Measurements from ENCODE around the gene DNM3.

DNM3 gene

GRCh38 chr1:171869097-171869496 lies 27.8 kb downstream of the DNM3 start:
- no peak for DNase-seq (ENCODE audit: low read depth)

GRCh38 chr1:171871848-171872247 lies 30.6 kb downstream of the DNM3 start:
- no peak for DNase-seq (ENCODE audit: low read depth)

- DNase-seq (ENCODE audit: low read depth) = no peak
Observed at GRCh38 chr1:171872430-171872829, 31.1 kb downstream of the DNM3 start.

- no peak for DNase-seq (ENCODE audit: low read depth)
Observed at GRCh38 chr1:171873664-171874063, 32.4 kb downstream of the DNM3 start.

GRCh38 chr1:171877701-171878100 lies 36.4 kb downstream of the DNM3 start:
- no peak for DNase-seq (ENCODE audit: low read depth)

GRCh38 chr1:171879556-171879955 lies 38.3 kb downstream of the DNM3 start:
- DNase-seq (ENCODE audit: low read depth) = no peak

- DNase-seq (ENCODE audit: low read depth) = no peak
Observed at GRCh38 chr1:171881442-171881841, 40.1 kb downstream of the DNM3 start.

GRCh38 chr1:171883849-171884248 lies 42.6 kb downstream of the DNM3 start:
- no peak for DNase-seq (ENCODE audit: low read depth)

GRCh38 chr1:171884475-171884874 lies 43.2 kb downstream of the DNM3 start:
- no peak for DNase-seq (ENCODE audit: low read depth)

GRCh38 chr1:171890131-171890530 lies 48.8 kb downstream of the DNM3 start:
- no peak for DNase-seq (ENCODE audit: low read depth)

GRCh38 chr1:171896936-171897703 lies 55.8 kb downstream of the DNM3 start:
- no peak for DNase-seq (ENCODE audit: low read depth)

GRCh38 chr1:171898941-171899340 lies 57.6 kb downstream of the DNM3 start:
- DNase-seq (ENCODE audit: low read depth) = no peak

- DNase-seq (ENCODE audit: low read depth) = no peak
Observed at GRCh38 chr1:171899838-171900237, 58.5 kb downstream of the DNM3 start.

- peak; percentile 24 for DNase-seq (ENCODE audit: low read depth)
Observed at GRCh38 chr1:171901245-171901644, 59.9 kb downstream of the DNM3 start.

GRCh38 chr1:171902527-171902926 lies 61.2 kb downstream of the DNM3 start:
- no peak for DNase-seq (ENCODE audit: low read depth)

GRCh38 chr1:171904778-171905450 lies 63.6 kb downstream of the DNM3 start:
- DNase-seq (ENCODE audit: low read depth) = no peak

- no peak for DNase-seq (ENCODE audit: low read depth)
Observed at GRCh38 chr1:171909711-171910110, 68.4 kb downstream of the DNM3 start.

- no peak for DNase-seq (ENCODE audit: low read depth)
Observed at GRCh38 chr1:171910786-171911185, 69.5 kb downstream of the DNM3 start.

GRCh38 chr1:171911506-171911905 lies 70.2 kb downstream of the DNM3 start:
- peak; percentile 13 for DNase-seq (ENCODE audit: low read depth)

GRCh38 chr1:171912509-171913175 lies 71.3 kb downstream of the DNM3 start:
- no peak for DNase-seq (ENCODE audit: low read depth)

- DNase-seq (ENCODE audit: low read depth) = peak; percentile 11
Observed at GRCh38 chr1:171913385-171913784, 72.1 kb downstream of the DNM3 start.

GRCh38 chr1:171916315-171916771 lies 75.0 kb downstream of the DNM3 start:
- DNase-seq (ENCODE audit: low read depth) = no peak

- DNase-seq (ENCODE audit: low read depth) = no peak
Observed at GRCh38 chr1:171917331-171917730, 76.0 kb downstream of the DNM3 start.
